Aorta (tissue), 5 donors: Measurements from ENCODE around the gene ATP4A. TPM values are rescaled to one million over a fixed set of nuclear protein-coding genes. Genes with fewer than 3 reads are reported as not detected.

Experiments
- ATAC-seq: fragments of 200-7000 bp; cut with Tn5 transposase; one replicate; pipeline ENCODE4 v1.9.1; 2022; ENCODE audit warnings: moderate library complexity; ENCODE audit not compliant: low FRiP score
- DNase-seq, 2 donors: peaks; one replicate each; pipeline ENCODE4 v3.0.0-alpha.2; 2020
- H3K27ac ChIP-seq, 2 donors: one replicate each; pipeline ENCODE4 v1.5.1; 2013; ENCODE audit warnings: low read length in 2 of 2, mild to moderate bottlenecking in 2 of 2, moderate library complexity in 2 of 2, control low read depth in 1 of 2, inconsistent platforms in 1 of 2, low read depth in 1 of 2
- H3K27me3 ChIP-seq, 2 donors: one replicate each; pipeline ENCODE4 v1.6.1; 2013; ENCODE audit warnings: control low read depth in 1 of 2, low read length in 1 of 2, mild to moderate bottlenecking in 1 of 2, moderate library complexity in 1 of 2; ENCODE audit not compliant: insufficient read depth in 2 of 2, control insufficient read depth in 1 of 2
- H3K36me3 ChIP-seq, 2 donors: one replicate each; pipeline ENCODE4 v1.6.1; 2013; ENCODE audit warnings: control low read depth in 1 of 2, low read length in 1 of 2, mild to moderate bottlenecking in 1 of 2; ENCODE audit not compliant: insufficient read depth in 2 of 2, control insufficient read depth in 1 of 2
- H3K4me1 ChIP-seq, 2 donors: one replicate each; pipeline ENCODE4 v1.6.1; 2013; ENCODE audit warnings: low read length in 2 of 2, control low read depth in 1 of 2, mild to moderate bottlenecking in 1 of 2, moderate library complexity in 1 of 2; ENCODE audit not compliant: insufficient read depth in 2 of 2, control insufficient read depth in 1 of 2
- H3K4me3 ChIP-seq, 2 donors: one replicate each; pipeline ENCODE4 v1.5.1; 2013; ENCODE audit warnings: low read length in 2 of 2, control low read depth in 1 of 2, mild to moderate bottlenecking in 1 of 2
- H3K9me3 ChIP-seq: one replicate; pipeline ENCODE4 v1.6.1; 2013; ENCODE audit warnings: mild to moderate bottlenecking, low read length; ENCODE audit not compliant: control insufficient read depth
- WGBS, 2 donors: extraction: QIAGEN DNeasy Blood & Tissue Kit; methylation state at CpG; one replicate each; pipeline ENCODE4 v1.1.7; 2013; 5-methylcytosine and 5-hydroxymethylcytosine counted together
- intact Hi-C, 2 donors: fragments of 100-400 bp; cut with DNase I; formaldehyde crosslinking; loops; one replicate each; pipeline versions ENCODE4 v1.14.2 to v1.15.0; 2022
- polyA plus RNA-seq, 2 donors: library from polyadenylated mRNA; stranded (reverse); fragments of 200-250 nt; gene quantifications; one replicate each; pipeline ENCODE4 v1.2.3, GENCODE V29; 2013
- total RNA-seq, 2 donors: library from RNA; stranded (reverse); fragmentation: NEBNext Ultra II Directional; extraction: Animal tissue kit (Norgen Biotek cat#: 25700); gene quantifications; one replicate each; pipeline ENCODE4 v1.2.1, GENCODE V29; 2021
- donor health status: healthy with polysubstance abuse.
- donor health status: Bipolar disorder and iron deficiency.
- donor health status: DM: no; HTN: no; CAD: no.
- donor health status: DM: no; HTN: no; CAD: no.
- donor health status: DM: yes; HTN: yes; CAD: no.

Gene ATP4A
- total and polyA plus RNA-seq, 4 donors, result not detected

GRCh38 chr19:35539314-35539713, 24.1 kb downstream of the ATP4A start:
- Histone ChIP-seq H3K4me1 (no peaks in the 10 kb centered on the region), H3K27ac (no peak overlapping the region), H3K9me3 (no peaks in the 10 kb centered on the region), H3K4me3 (no peak overlapping the region), H3K27me3 (no peaks in the 10 kb centered on the region), H3K36me3 (no peaks in the 10 kb centered on the region)
- 71 to 74% methylated on average over 6 of the region's 6 CpGs for WGBS, 2 donors
- DNase-seq, result no peak
- intact Hi-C loops, result no loop called here
- ATAC-seq, result no peak

GRCh38 chr19:35534803-35535480, 28.5 kb downstream of the ATP4A start:
- intact Hi-C loops, result no loop called here
- WGBS, 2 donors, result 59 to 60% methylated on average over 10 of the region's 10 CpGs
- ATAC-seq, result no peak
- Histone ChIP-seq H3K9me3 (no peaks in the 10 kb centered on the region), H3K27me3 (no peaks in the 10 kb centered on the region), H3K4me1 (no peaks in the 10 kb centered on the region), H3K27ac (no peak overlapping the region), H3K4me3 (no peak overlapping the region), H3K36me3 (no peaks in the 10 kb centered on the region)
- DNase-seq, result no peak

GRCh38 chr19:35533822-35534392, 29.6 kb downstream of the ATP4A start:
- Histone ChIP-seq H3K27ac (no peak overlapping the region), H3K36me3 (no peaks in the 10 kb centered on the region), H3K4me1 (no peaks in the 10 kb centered on the region), H3K4me3 (no peak overlapping the region), H3K9me3 (no peaks in the 10 kb centered on the region), H3K27me3 (no peaks in the 10 kb centered on the region)
- WGBS, 2 donors, result 2 to 4% methylated on average over 27 to 30 of the region's 30 CpGs
- intact Hi-C loops, result no loop called here
- peak; percentile 44 for ATAC-seq
- peak in 1 of 2 donors; percentile 67 for DNase-seq

- intact Hi-C loops, result no loop called here
- no peak for ATAC-seq
- no peaks in the 10 kb centered on the region for H3K27me3 ChIP-seq
- WGBS, 2 donors, result 23 to 27% methylated on average over 35 to 39 of the region's 39 CpGs
- no peaks in the 10 kb centered on the region for H3K4me1 ChIP-seq
- no peak within 1 kb of the TSS for H3K27ac ChIP-seq
- H3K9me3 ChIP-seq, result no peaks in the 10 kb centered on the region
- DNase-seq, result no peak
- H3K36me3 ChIP-seq, result no peaks in the 10 kb centered on the region
- no peak within 1 kb of the TSS for H3K4me3 ChIP-seq
Measured at GRCh38 chr19:35533201-35533821, 30.1 kb downstream of the ATP4A start, which contains the start of gene GAPDHS. Gene GAPDHS, plus strand, starts transcription at chr19:35533456. Its CDS starts 72 bp downstream, at chr19:35533528.

- no peaks in the 10 kb centered on the region for H3K27me3 ChIP-seq
- no peaks in the 10 kb centered on the region for H3K9me3 ChIP-seq
- no peak overlapping the region for H3K4me3 ChIP-seq
- H3K27ac ChIP-seq, result no peak overlapping the region
- intact Hi-C loops, result no loop called here
- H3K36me3 ChIP-seq, result no peaks in the 10 kb centered on the region
- DNase-seq (no peak), ATAC-seq (no peak)
- 47 to 52% methylated on average over 6 of the region's 6 CpGs for WGBS, 2 donors
- H3K4me1 ChIP-seq, result no peaks in the 10 kb centered on the region
Measured at GRCh38 chr19:35531291-35531690, 32.2 kb downstream of the ATP4A start.

GRCh38 chr19:35529241-35530218, 33.9 kb downstream of the ATP4A start:
- Histone ChIP-seq H3K4me1 (no peaks in the 10 kb centered on the region), H3K27ac (no peak overlapping the region), H3K36me3 (no peaks in the 10 kb centered on the region), H3K9me3 (no peaks in the 10 kb centered on the region), H3K27me3 (no peaks in the 10 kb centered on the region), H3K4me3 (no peak overlapping the region)
- no peak for DNase-seq
- WGBS, 2 donors, result 63 to 71% methylated on average over 19 of the region's 19 CpGs
- ATAC-seq, result no peak
- intact Hi-C loops, result no loop called here

- no peak within 1 kb of the TSS for H3K27ac ChIP-seq
- intact Hi-C loops, result no loop called here
- H3K4me1 ChIP-seq, result no peaks in the 10 kb centered on the region
- no peaks in the 10 kb centered on the region for H3K27me3 ChIP-seq
- H3K36me3 ChIP-seq, result no peaks in the 10 kb centered on the region
- no peaks in the 10 kb centered on the region for H3K9me3 ChIP-seq
- DNase-seq (no peak), ATAC-seq (no peak)
- 70 to 76% methylated on average over 11 of the region's 11 CpGs for WGBS, 2 donors
- H3K4me3 ChIP-seq, result no peak within 1 kb of the TSS
Measured at GRCh38 chr19:35528218-35529038, 35.0 kb downstream of the ATP4A start, which contains the start of gene SBSN. Gene SBSN, minus strand, starts transcription at chr19:35528311. Its CDS starts 30 bp downstream, at chr19:35528281.

- H3K4me1 ChIP-seq, result no peaks in the 10 kb centered on the region
- intact Hi-C loops, result no loop called here
- no peak overlapping the region for H3K4me3 ChIP-seq
- ATAC-seq (no peak), DNase-seq (no peak)
- H3K36me3 ChIP-seq, result no peaks in the 10 kb centered on the region
- no peaks in the 10 kb centered on the region for H3K9me3 ChIP-seq
- no peaks in the 10 kb centered on the region for H3K27me3 ChIP-seq
- WGBS, 2 donors, result 77 to 80% methylated on average over 4 of the region's 4 CpGs
- H3K27ac ChIP-seq, result no peak overlapping the region
Measured at GRCh38 chr19:35525873-35526272, 37.6 kb downstream of the ATP4A start.
